H1 (cell line): ENCODE data around the gene LMTK2. TPM values are rescaled to one million over a fixed set of nuclear protein-coding genes. Genes with fewer than 3 reads are reported as not detected.

ENCODE experiments used
- CTCF ChIA-PET: fragments of 300-600 bp; sonication (Branson Sonifier 250); formaldehyde crosslinking; loops from one replicate; lab custom pipeline; 2021; ENCODE audit not compliant: partially characterized antibody; lab: Charles Lee
- POLR2A ChIA-PET: fragments of 300-600 bp; sonication (Branson Sonifier 250); formaldehyde crosslinking; loops from one replicate; lab custom pipeline; 2021; ENCODE audit warnings: inconsistent platforms; ENCODE audit not compliant: partially characterized antibody; lab: Charles Lee
- DNase-seq, 2 experiments: peaks; one replicate each; pipeline versions ENCODE4 v3.0.0 to v3.0.0-alpha.2; 2010 to 2022; ENCODE audit warnings: low spot score in 2 of 2, low read depth in 1 of 2, mixed read lengths in 1 of 2
- FAIRE-seq: peaks from 2 replicates; lab custom pipeline; 2011; peaks lifted over from hg19 to GRCh38; lab: Jason Lieb, UNC
- H2AFZ ChIP-seq: 2 replicates; pipeline ENCODE4 v1.8.1; 2012; ENCODE audit warnings: low read length, inconsistent platforms
- H2AK5ac ChIP-seq: 2 replicates; pipeline ENCODE4 v1.6.1; 2013; ENCODE audit warnings: low read depth, low read length
- H2BK120ac ChIP-seq: replicated peaks from 2 replicates; pipeline ENCODE3; 2013; ENCODE audit warnings: low read depth, low read length, inconsistent platforms
- H2BK12ac ChIP-seq: 2 replicates; pipeline ENCODE4 v1.6.1; 2013; ENCODE audit warnings: low read depth, low read length
- H2BK15ac ChIP-seq: 2 replicates; pipeline ENCODE4 v1.6.1; 2013; ENCODE audit warnings: low read length
- H2BK20ac ChIP-seq: 2 replicates; pipeline ENCODE4 v1.6.1; 2013; ENCODE audit warnings: low read length
- H2BK5ac ChIP-seq: 2 replicates; pipeline ENCODE4 v1.6.1; 2013; ENCODE audit warnings: low read depth, low read length
- H3K14ac ChIP-seq: 2 replicates; pipeline ENCODE4 v1.6.1; 2013; ENCODE audit warnings: inconsistent platforms; ENCODE audit not compliant: insufficient read length
- H3K18ac ChIP-seq: 2 replicates; pipeline ENCODE4 v1.6.1; 2013; ENCODE audit warnings: low read length; ENCODE audit errors: extremely low read depth
- H3K23ac ChIP-seq: 2 replicates; pipeline ENCODE4 v1.6.1; 2013; ENCODE audit warnings: inconsistent platforms; ENCODE audit not compliant: insufficient read length
- H3K23me2 ChIP-seq: 2 replicates; pipeline ENCODE4 v1.6.1; 2013; ENCODE audit warnings: low read depth, low read length
- H3K27ac ChIP-seq: 2 replicates; pipeline ENCODE4 v1.6.1; 2011; ENCODE audit warnings: low read depth, low read length, inconsistent platforms
- H3K27me3 ChIP-seq, 4 experiments: replicated peaks in 1 of 4; 1 replicate in 1 of 4; 2 replicates in 3 of 4; pipeline versions ENCODE4 v1.6.1 to v1.8.1; 2011 to 2013; ENCODE audit warnings: low read length in 3 of 4, mild to moderate bottlenecking in 3 of 4, inconsistent platforms in 2 of 4, mixed read lengths in 2 of 4, moderate library complexity in 1 of 4; ENCODE audit not compliant: control insufficient read depth in 3 of 4, insufficient read depth in 3 of 4; ENCODE audit errors: extremely low read depth in 1 of 4
- H3K36me3 ChIP-seq, 4 experiments: 2 replicates each; pipeline versions ENCODE4 v1.6.1 to v1.8.1; 2011 to 2013; ENCODE audit warnings: mild to moderate bottlenecking in 4 of 4, low read length in 3 of 4, moderate library complexity in 2 of 4, control low read depth in 1 of 4, inconsistent platforms in 1 of 4; ENCODE audit not compliant: insufficient read depth in 4 of 4, control insufficient read depth in 2 of 4
- H3K4ac ChIP-seq: replicated peaks from 2 replicates; pipeline ENCODE3; 2013; ENCODE audit warnings: low read length, low read depth, mixed read lengths, inconsistent platforms; ENCODE audit not compliant: insufficient read length
- H3K4me1 ChIP-seq, 4 experiments: replicated peaks in 1 of 4; 1 replicate in 1 of 4; 2 replicates in 3 of 4; pipeline versions ENCODE4 v1.6.1 to v1.8.1; 2011 to 2013; ENCODE audit warnings: low read length in 3 of 4, inconsistent platforms in 2 of 4, mixed read lengths in 1 of 4; ENCODE audit not compliant: insufficient read depth in 4 of 4, control insufficient read depth in 3 of 4
- H3K4me2 ChIP-seq, 2 experiments: 2 replicates each; pipeline versions ENCODE4 v1.6.1 to v1.8.1; 2011 to 2013; ENCODE audit warnings: low read depth in 2 of 2, low read length in 2 of 2, control low read depth in 1 of 2, inconsistent platforms in 1 of 2, mild to moderate bottlenecking in 1 of 2; ENCODE audit not compliant: insufficient read depth in 1 of 2
- H3K4me3 ChIP-seq, 4 experiments: fragments of 200-600, 300-600 bp in 1 of 4; sonication (generic), shearing (Covaris generic), sonication (Bioruptor Twin) in 1 of 4; 2 replicates each; pipeline versions ENCODE4 v1.5.1 to v1.8.1; 2011 to 2016; ENCODE audit warnings: low read length in 4 of 4, low read depth in 3 of 4, control low read depth in 2 of 4, inconsistent platforms in 2 of 4, mild to moderate bottlenecking in 2 of 4, mixed read lengths in 1 of 4, moderate library complexity in 1 of 4; ENCODE audit not compliant: insufficient read depth in 2 of 4; ENCODE audit errors: extremely low read depth in 1 of 4
- H3K56ac ChIP-seq: replicated peaks from 2 replicates; pipeline ENCODE3; 2013; ENCODE audit warnings: low read depth, mild to moderate bottlenecking, mixed read lengths, low read length, inconsistent platforms; ENCODE audit not compliant: insufficient read length
- H3K79me1 ChIP-seq: 2 replicates; pipeline ENCODE4 v1.6.1; 2013; ENCODE audit warnings: low read depth, low read length, control low read depth
- H3K79me2 ChIP-seq, 2 experiments: 2 replicates each; pipeline versions ENCODE4 v1.6.1 to v1.8.1; 2012 to 2013; ENCODE audit warnings: low read length in 2 of 2, mild to moderate bottlenecking in 2 of 2, inconsistent platforms in 1 of 2; ENCODE audit not compliant: insufficient read depth in 2 of 2, control insufficient read depth in 1 of 2
- H3K9ac ChIP-seq, 4 experiments: replicated peaks in 1 of 4; 1 replicate in 1 of 4; 2 replicates in 3 of 4; pipeline versions ENCODE4 v1.6.1 to v1.8.1; 2011 to 2013; ENCODE audit warnings: low read depth in 3 of 4, low read length in 3 of 4, control low read depth in 2 of 4, mild to moderate bottlenecking in 2 of 4, moderate library complexity in 2 of 4, inconsistent platforms in 1 of 4; ENCODE audit errors: extremely low read depth in 1 of 4
- H3K9me3 ChIP-seq, 2 experiments: 2 replicates each; pipeline versions ENCODE4 v1.6.1 to v1.8.1; 2012 to 2013; ENCODE audit warnings: mild to moderate bottlenecking in 2 of 2, moderate library complexity in 2 of 2, control low read depth in 1 of 2, inconsistent platforms in 1 of 2, low read depth in 1 of 2, low read length in 1 of 2, mixed read lengths in 1 of 2; ENCODE audit not compliant: insufficient read depth in 2 of 2
- H4K20me1 ChIP-seq, 2 experiments: replicated peaks in 1 of 2; 2 replicates each; pipeline versions ENCODE3 to v1.8.1; 2011 to 2013; ENCODE audit warnings: inconsistent platforms in 2 of 2, low read length in 2 of 2, mild to moderate bottlenecking in 1 of 2; ENCODE audit not compliant: insufficient read depth in 2 of 2, control insufficient read depth in 1 of 2
- H4K5ac ChIP-seq: 2 replicates; pipeline ENCODE4 v1.6.1; 2013; ENCODE audit warnings: low read length, low read depth, mixed read lengths, inconsistent platforms; ENCODE audit not compliant: insufficient read length
- H4K8ac ChIP-seq: 2 replicates; pipeline ENCODE4 v1.8.0; 2013; ENCODE audit warnings: mild to moderate bottlenecking, moderate library complexity, low read length, inconsistent platforms; ENCODE audit not compliant: insufficient read depth; ENCODE audit errors: extremely low read depth
- H4K91ac ChIP-seq: replicated peaks from 2 replicates; pipeline ENCODE3; 2013; ENCODE audit warnings: low read length, mixed read lengths, inconsistent platforms; ENCODE audit not compliant: insufficient read length
- CBX8 ChIP-seq: fragments of 300-800, 300-1000 bp; sonication (generic); IDR thresholded peaks from 2 replicates; pipeline ENCODE4 v1.7.1; 2016; ENCODE audit warnings: low read depth, low read length, borderline replicate concordance
- CREB1 ChIP-seq: IDR thresholded peaks from 2 replicates; pipeline ENCODE4 v1.6.1; 2012; ENCODE audit warnings: inconsistent platforms
- TAF1 ChIP-seq: IDR thresholded peaks from 2 replicates; pipeline ENCODE4 v1.6.1; 2011; ENCODE audit warnings: mild to moderate bottlenecking, low read depth, low read length
- WGBS, 2 experiments: shearing (Covaris generic) in 1 of 2; methylation state at CpG; one replicate each; pipeline versions ENCODE4 v1.1.6 to v1.1.7; 2013 to 2015; ENCODE audit warnings: low lambda C conversion rate in 2 of 2, mixed read lengths in 2 of 2, inconsistent platforms in 1 of 2, low coverage in 1 of 2, missing lambda C conversion rate in 1 of 2; ENCODE audit not compliant: insufficient replicate concordance in 2 of 2, insufficient coverage in 1 of 2, insufficient read length in 1 of 2; ENCODE audit errors: extremely low coverage in 1 of 2, missing lambda C conversion rate in 1 of 2; 5-methylcytosine and 5-hydroxymethylcytosine counted together
- polyA plus RNA-seq, 7 experiments: library from polyadenylated mRNA; depleted of rRNA in 3 of 7; stranded (reverse) in 5 of 7; unstranded in 2 of 7; fragments of >200 nt in 5 of 7; fragments of 200-250 nt in 2 of 7; gene quantifications; 1 replicate in 5 of 7; 2 replicates in 1 of 7; 4 replicates in 1 of 7; pipeline versions ENCODE4 v1.2.1 to v1.2.3, GENCODE V29; 2011 to 2013; ENCODE audit warnings: missing spikeins in 2 of 7, mixed read lengths in 2 of 7
- total RNA-seq: library from RNA; stranded (reverse); fragmentation: NEBNext Ultra II Directional; extraction: Animal tissue kit (Norgen Biotek cat#: 25700); gene quantifications from 2 replicates; pipeline ENCODE4 v1.2.1, GENCODE V29; 2021

Gene LMTK2
- total and polyA plus RNA-seq, 2 of the 8 experiments (the other 6 are each of a cell fraction or from before 2014, with no cell fraction given) = 9.7 to 30.7 TPM

GRCh38 chr7:98088109-98088508, 18.6 kb upstream of the LMTK2 start:
- WGBS, 2 experiments = 87% methylated on average over 3 of the region's 3 CpGs; no CpG with 5 or more reads in 1 of the 2 experiments
- DNase-seq = no peak

More at GRCh38 chr7:98088109-98088508, 18.6 kb upstream of the LMTK2 start:
- Histone ChIP-seq H3K4me1 (peaks cover 0 to 2% (median under 1%) of the 10 kb centered on the region in 4 experiments; a peak in 3 of 7 replicates), H3K27me3 (no peaks in the 10 kb centered on the region), H3K27ac (no peak overlapping the region), H3K23me2 (no peaks in the 10 kb centered on the region), H3K4me2 (no peak overlapping the region), H4K20me1 (no peaks in the 10 kb centered on the region), H4K8ac (no peak overlapping the region), H2AK5ac (no peak overlapping the region), H3K79me2 (no peaks in the 10 kb centered on the region), H3K56ac (no peak overlapping the region), H3K79me1 (no peaks in the 10 kb centered on the region), H3K9me3 (no peaks in the 10 kb centered on the region), H2BK15ac (no peak overlapping the region), H2BK12ac (no peak overlapping the region), H2BK20ac (no peak overlapping the region), H3K9ac (no peak overlapping the region), H4K91ac (no peak overlapping the region), H3K23ac (no peak overlapping the region)
- FAIRE-seq = no peak
- POLR2A ChIA-PET = no interaction called here
- no peak for TF ChIP-seq CREB1
- TF ChIP-seq CBX8 = no peak
- TF ChIP-seq TAF1 = no peak
- TF ChIP-seq, all 59 proteins: peak for 0
- Histone ChIP-seq H2AFZ (no peak overlapping the region), H3K36me3 (no peaks in the 10 kb centered on the region), H2BK5ac (no peak overlapping the region), H2BK120ac (no peak overlapping the region), H3K4me3 (no peak overlapping the region), H3K4ac (no peak overlapping the region), H3K18ac (no peak overlapping the region), H3K14ac (no peak overlapping the region), H4K5ac (no peak overlapping the region)
- CTCF ChIA-PET = interaction anchor here (0.8 to 2.4 kb wide), 6 partner anchors 10 to 78 kb away, joined by 3 to 11 read pairs (median 4); partner anchors contain the start of gene LMTK2
